Skeletal muscle tissue (tissue), 4 donors: Measurements from ENCODE around the gene HACE1. TPM values are rescaled to one million over a fixed set of nuclear protein-coding genes. Genes with fewer than 3 reads are reported as not detected.
"Not testable (repeated sequence)": the region's sequence is repeated elsewhere in the genome, so short reads cannot be mapped to it uniquely, and the experiment has no call there.

ENCODE experiments used
- H3K27ac ChIP-seq: one replicate; pipeline ENCODE4 v1.7.0; 2013; ENCODE audit warnings: mild to moderate bottlenecking, low read depth, low read length, inconsistent platforms
- H3K27me3 ChIP-seq, 3 donors: one replicate each; pipeline ENCODE4 v1.7.0; 2013; ENCODE audit warnings: low read length in 3 of 3; ENCODE audit not compliant: control insufficient read depth in 3 of 3, insufficient read depth in 3 of 3
- H3K36me3 ChIP-seq, 3 donors: one replicate each; pipeline ENCODE4 v1.7.0; 2013; ENCODE audit warnings: low read length in 3 of 3; ENCODE audit not compliant: control insufficient read depth in 3 of 3, insufficient read depth in 3 of 3
- H3K4me1 ChIP-seq, 3 donors: one replicate each; pipeline ENCODE4 v1.7.0; 2013; ENCODE audit warnings: low read length in 3 of 3, mild to moderate bottlenecking in 3 of 3; ENCODE audit not compliant: control insufficient read depth in 3 of 3, insufficient read depth in 3 of 3
- H3K4me3 ChIP-seq, 3 donors: one replicate each; pipeline ENCODE4 v1.7.0; 2013; ENCODE audit warnings: low read length in 3 of 3
- H3K9ac ChIP-seq, 3 donors: one replicate each; pipeline ENCODE4 v1.7.0; 2013; ENCODE audit warnings: low read length in 3 of 3, mild to moderate bottlenecking in 3 of 3, moderate library complexity in 2 of 3, low read depth in 1 of 3
- H3K9me3 ChIP-seq, 3 donors: one replicate each; pipeline ENCODE4 v1.7.0; 2013; ENCODE audit warnings: low read length in 3 of 3; ENCODE audit not compliant: control insufficient read depth in 3 of 3
- total RNA-seq: library from RNA; depleted of rRNA; stranded (reverse); fragments of >200 nt; gene quantifications from one replicate; pipeline ENCODE4 v1.2.3, GENCODE V29; 2014
- donor health status: Osteomylitis.

HACE1 gene
- total RNA-seq, 1 donor from 2014 or later, result 19.8 TPM

DNA sequence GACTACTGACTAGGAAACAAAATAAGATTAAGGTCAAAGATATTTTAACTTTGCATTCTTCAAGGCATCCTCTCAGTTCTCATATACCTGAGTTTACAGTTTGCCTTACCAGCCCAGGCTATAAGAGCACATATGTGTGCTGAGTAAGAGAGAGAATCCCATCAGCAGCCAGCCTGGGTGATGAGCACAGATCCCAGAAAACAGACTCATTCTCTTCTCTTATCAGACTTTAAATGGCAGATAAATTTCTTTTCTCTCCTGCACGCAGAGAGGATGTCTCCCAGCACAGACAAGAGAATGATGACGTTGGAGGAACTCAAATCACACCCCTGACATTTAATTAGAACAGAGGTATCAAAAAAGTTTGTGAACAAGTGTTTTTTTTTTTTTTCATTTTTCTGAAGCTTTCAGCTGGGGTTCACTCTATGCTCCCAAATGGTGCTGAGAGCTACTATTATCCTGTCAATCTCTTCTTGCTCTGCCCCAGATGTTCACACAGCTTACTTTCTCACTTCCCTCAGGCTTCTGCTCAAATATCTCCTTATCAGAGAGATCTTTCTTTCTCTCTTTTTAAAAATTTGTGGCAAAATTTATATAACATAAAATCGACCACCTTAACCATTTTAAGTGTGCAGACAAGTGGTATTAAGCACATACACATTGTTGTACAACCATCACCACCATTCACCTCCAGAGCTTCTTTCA lies 22.4 kb upstream of the HACE1 start:
- Histone ChIP-seq H3K27ac (no peak overlapping the region), H3K4me1 (no peaks in the 10 kb centered on the region), H3K4me3 (no peak overlapping the region), H3K9me3 (no peaks in the 10 kb centered on the region), H3K9ac (no peak overlapping the region), H3K27me3 (peaks cover 0 to 5% (median 0%) of the 10 kb centered on the region in 3 donors), H3K36me3 (no peaks in the 10 kb centered on the region)

DNA sequence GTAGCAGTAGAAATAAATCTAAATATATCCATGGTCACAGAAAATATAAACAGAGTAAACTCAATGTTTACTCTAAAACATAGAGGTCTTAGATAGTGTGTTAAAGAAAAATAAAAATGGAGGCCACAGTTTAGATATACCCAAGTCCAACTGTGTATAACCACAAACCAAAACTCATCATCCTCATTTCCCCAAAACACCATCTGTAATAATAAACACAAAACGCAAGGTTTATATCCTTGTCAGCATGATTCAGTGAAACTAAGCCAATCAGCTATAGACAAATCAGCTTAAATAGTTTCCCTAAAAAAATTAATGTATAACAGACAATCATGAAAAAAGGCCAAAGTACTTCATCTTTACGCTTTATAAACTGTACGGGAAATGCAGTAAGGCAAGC lies 2.7 kb upstream of the HACE1 start:
- Histone ChIP-seq H3K27ac (no peak overlapping the region), H3K4me1 (peaks cover 0 to 5% (median 2%) of the 10 kb centered on the region in 3 donors), H3K27me3 (peaks cover 0 to 4% (median 0%) of the 10 kb centered on the region in 3 donors), H3K4me3 (no peak overlapping the region), H3K9me3 (no peaks in the 10 kb centered on the region), H3K9ac (no peak overlapping the region), H3K36me3 (peaks cover 0 to 2% (median 0%) of the 10 kb centered on the region in 3 donors)

DNA sequence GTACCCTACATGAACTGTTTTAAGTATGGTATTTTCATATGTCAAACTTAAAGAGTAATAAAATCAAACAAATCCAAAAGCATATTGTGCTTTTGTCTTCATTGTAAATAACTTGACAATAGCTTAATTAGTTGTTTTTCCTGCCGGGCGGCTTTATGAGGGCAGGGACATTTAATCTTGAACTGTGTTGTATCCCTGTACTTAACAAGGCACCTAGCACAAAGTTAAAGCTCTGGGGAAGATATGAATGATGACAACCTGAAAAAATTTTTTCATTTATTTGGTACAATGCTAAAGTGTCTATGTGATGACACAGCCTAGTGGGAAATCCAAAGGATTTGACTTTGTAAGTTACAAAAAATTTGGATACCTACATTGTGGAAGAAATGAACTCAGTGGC lies 502 bp upstream of the HACE1 start:
- Histone ChIP-seq H3K9ac (peak overlapping the region; percentile 73 to 85 (median 85)), H3K4me1 (peaks cover 0 to 5% (median 2%) of the 10 kb centered on the region in 3 donors), H3K27me3 (peaks cover 0 to 4% (median 0%) of the 10 kb centered on the region in 3 donors), H3K36me3 (peaks cover 0 to 2% (median 0%) of the 10 kb centered on the region in 3 donors), H3K27ac (peak overlapping the region; percentile 15), H3K4me3 (peak overlapping the region; percentile 81 to 87 (median 87)), H3K9me3 (no peaks in the 10 kb centered on the region)

DNA sequence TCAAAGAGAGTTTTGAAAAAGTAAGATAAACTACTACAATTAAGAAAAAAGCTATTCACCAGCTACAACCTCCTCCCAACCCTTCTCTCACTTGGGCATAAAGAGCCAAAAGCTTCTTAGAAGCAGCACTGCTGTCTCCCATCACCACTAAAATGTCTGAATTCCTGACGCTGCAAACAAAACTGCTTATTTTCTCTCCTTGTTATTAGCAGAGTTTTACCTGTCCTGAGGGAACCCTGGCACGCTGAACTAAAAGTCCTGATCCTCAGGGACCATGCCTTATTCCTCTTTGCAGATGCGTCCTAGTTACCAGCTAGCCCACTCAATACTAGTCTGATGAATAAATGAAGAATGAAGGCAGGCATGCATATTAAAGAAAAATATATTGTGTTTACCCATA lies 1.1 kb downstream of the HACE1 start:
- H3K4me3 ChIP-seq, result peak overlapping the region; percentile 41 to 87 (median 81)
- H3K36me3 ChIP-seq, result peaks cover 0 to 2% (median 0%) of the 10 kb centered on the region in 3 donors
- H3K4me1 ChIP-seq, result peaks cover 0 to 5% (median 2%) of the 10 kb centered on the region in 3 donors
- no peak overlapping the region for H3K27ac ChIP-seq
- peak overlapping the region; percentile 65 to 85 (median 85) for H3K9ac ChIP-seq
- no peaks in the 10 kb centered on the region for H3K9me3 ChIP-seq
- H3K27me3 ChIP-seq, result peaks cover 0 to 1% (median 0%) of the 10 kb centered on the region in 3 donors

DNA sequence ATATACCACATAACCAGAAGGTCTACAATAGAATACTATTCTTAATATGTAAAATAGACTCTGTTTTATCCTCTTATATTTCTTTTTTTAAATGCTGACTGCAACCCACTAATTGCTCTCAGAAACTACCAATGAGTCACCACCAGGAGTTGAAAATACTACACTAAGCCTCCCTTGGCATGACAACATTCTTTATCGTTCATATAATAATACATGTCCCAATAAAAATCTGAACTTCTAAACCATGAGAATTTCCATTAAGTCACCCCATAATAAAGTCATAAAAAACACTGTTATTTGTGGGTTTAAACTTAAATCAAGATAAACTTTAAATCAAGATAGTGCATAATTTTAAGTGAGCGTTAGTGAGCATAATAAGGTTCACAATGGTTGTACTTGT lies 4.2 kb downstream of the HACE1 start:
- Histone ChIP-seq H3K4me1 (peaks cover 0 to 5% (median 2%) of the 10 kb centered on the region in 3 donors), H3K27ac (no peak overlapping the region), H3K9me3 (no peaks in the 10 kb centered on the region), H3K9ac (no peak overlapping the region), H3K36me3 (peaks cover 2 to 4% (median 3%) of the 10 kb centered on the region in 3 donors), H3K27me3 (no peaks in the 10 kb centered on the region), H3K4me3 (no peak overlapping the region)

DNA sequence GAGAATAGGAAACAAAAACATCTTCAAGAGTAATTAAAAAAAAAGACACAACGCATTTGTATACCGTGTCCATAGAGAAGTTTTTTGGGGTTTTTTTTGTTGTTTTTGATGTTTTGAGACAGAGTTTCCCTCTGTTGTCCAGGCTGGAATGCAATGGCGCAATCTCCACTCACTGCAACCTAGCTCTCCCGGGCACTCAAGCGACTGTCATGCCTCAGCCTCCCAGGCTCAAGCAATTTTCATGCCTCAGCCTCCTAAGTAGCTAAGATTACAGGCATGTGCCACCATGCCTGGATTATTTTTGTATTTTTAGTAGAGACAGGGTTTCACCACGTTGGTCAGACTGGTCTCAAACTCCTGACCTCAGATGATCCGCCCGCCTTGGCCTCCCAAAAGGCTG lies 12.0 kb downstream of the HACE1 start:
- H3K9ac ChIP-seq, H3K4me3 ChIP-seq, H3K9me3 ChIP-seq, H3K27ac ChIP-seq, H3K4me1 ChIP-seq, H3K27me3 ChIP-seq: not testable (repeated sequence)
- peaks cover 2 to 11% (median 7%) of the 10 kb centered on the region in 3 donors for H3K36me3 ChIP-seq

DNA sequence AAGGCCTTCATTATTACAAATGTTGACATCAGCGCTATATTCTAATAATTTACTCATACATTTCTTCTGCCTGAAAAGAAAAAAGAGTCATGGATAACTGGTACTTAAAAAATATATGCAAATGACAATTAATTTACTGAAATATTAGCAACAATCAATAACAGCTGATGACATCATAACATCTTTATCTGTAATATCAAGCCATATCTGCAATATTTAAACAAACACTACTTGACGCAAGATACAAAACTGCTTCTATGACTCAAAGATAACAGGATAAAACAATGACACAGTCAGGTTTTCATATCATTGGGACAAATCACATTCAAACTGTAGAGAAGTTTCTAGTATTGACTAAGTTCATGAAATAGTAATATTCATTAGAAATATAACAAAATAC lies 16.5 kb downstream of the HACE1 start:
- Histone ChIP-seq H3K4me3 (no peak overlapping the region), H3K27me3 (no peaks in the 10 kb centered on the region)

DNA sequence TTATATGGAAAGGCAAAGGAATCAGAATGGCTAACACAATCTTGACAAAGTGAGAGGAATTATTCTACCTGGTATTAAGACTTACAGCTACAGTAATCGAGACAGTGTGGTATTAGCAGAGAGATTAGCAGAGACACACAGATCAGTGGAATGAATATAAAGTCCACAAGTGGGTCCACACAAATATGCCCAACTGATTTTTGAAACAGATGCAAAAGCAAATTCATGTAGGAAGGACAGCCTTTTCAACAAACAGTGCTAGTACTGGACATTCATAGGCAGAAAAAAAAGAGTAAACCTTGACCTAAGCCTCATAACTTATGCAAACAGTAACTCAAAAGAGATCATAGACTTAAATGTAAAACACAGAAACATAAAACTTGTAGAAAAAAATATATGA lies 22.6 kb downstream of the HACE1 start:
- Histone ChIP-seq H3K4me1 (no peaks in the 10 kb centered on the region), H3K36me3 (peaks cover 0 to 10% (median 2%) of the 10 kb centered on the region in 3 donors), H3K4me3 (no peak overlapping the region), H3K9ac (no peak overlapping the region), H3K27me3 (no peaks in the 10 kb centered on the region), H3K27ac (no peak overlapping the region), H3K9me3 (no peaks in the 10 kb centered on the region)

More for the DNA sequence above, 16.5 kb downstream of the HACE1 start:
- Histone ChIP-seq H3K4me1 (no peaks in the 10 kb centered on the region), H3K27ac (no peak overlapping the region), H3K9me3 (no peaks in the 10 kb centered on the region), H3K36me3 (peaks cover 2 to 8% (median 4%) of the 10 kb centered on the region in 3 donors), H3K9ac (no peak overlapping the region)

DNA sequence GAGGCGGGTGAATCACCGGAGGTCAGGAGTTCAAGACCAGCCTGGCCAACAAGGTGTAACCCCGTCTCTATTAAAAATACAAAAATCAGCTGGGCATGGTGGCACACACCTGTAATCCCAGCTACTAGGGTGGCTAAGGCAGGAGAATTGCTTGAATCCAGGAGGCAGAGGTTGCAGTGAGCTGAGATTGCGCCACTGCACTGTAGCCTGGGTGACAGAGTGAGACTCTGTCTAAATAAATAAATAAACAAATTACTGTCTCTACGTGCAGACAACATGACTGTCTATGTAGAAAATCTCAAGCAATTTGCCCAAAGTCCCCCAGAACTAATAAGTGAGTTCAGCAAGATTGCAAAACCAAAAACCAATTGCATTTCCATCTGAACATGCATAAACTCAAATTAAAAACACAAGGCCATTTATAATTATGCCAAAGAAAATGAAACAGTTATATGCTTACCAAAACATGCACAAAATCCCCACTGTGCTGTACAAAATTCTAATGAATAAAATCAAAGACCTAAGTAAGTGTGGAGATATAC lies 23.2 kb downstream of the HACE1 start:
- not testable (repeated sequence) for H3K27ac ChIP-seq, H3K27me3 ChIP-seq, H3K9me3 ChIP-seq, H3K4me1 ChIP-seq, H3K4me3 ChIP-seq, H3K9ac ChIP-seq
- peaks cover 0 to 10% (median 2%) of the 10 kb centered on the region in 3 donors for H3K36me3 ChIP-seq

DNA sequence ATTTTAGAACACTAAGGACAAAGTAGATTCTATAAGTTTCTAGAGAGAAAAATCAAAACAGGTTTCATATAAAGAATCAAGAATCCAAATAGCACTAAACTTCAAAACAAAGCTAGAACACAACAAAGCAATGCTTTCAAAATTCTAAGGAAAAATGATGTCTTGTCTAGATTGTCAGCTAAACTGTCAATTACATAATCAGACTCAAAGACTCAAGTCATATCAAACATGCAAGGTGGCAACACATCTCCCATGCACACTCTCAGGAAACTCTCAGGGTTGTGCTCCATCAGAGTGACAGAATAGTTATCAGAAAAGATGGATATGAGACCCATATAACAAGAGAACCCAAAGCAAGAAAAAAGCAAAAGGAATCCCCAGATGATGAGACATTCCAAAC lies 23.9 kb downstream of the HACE1 start:
- Histone ChIP-seq H3K9me3 (no peaks in the 10 kb centered on the region), H3K4me3 (no peak overlapping the region), H3K27ac (no peak overlapping the region), H3K27me3 (no peaks in the 10 kb centered on the region), H3K4me1 (no peaks in the 10 kb centered on the region), H3K9ac (no peak overlapping the region), H3K36me3 (peaks cover 0 to 10% (median 2%) of the 10 kb centered on the region in 3 donors)
